C4-2B (cell line): Measurements from ENCODE around the gene TAGLN2.

Experiments used
- CTCF ChIP-seq: fragments of 450-650 bp; conservative IDR thresholded peaks from 2 replicates; pipeline ENCODE4 v1.5.1; 2017; ENCODE audit warnings: mild to moderate bottlenecking
- ZFX ChIP-seq: fragments of 450-650 bp; IDR thresholded peaks from 2 replicates; pipeline ENCODE4 v1.6.1; 2017

DNA sequence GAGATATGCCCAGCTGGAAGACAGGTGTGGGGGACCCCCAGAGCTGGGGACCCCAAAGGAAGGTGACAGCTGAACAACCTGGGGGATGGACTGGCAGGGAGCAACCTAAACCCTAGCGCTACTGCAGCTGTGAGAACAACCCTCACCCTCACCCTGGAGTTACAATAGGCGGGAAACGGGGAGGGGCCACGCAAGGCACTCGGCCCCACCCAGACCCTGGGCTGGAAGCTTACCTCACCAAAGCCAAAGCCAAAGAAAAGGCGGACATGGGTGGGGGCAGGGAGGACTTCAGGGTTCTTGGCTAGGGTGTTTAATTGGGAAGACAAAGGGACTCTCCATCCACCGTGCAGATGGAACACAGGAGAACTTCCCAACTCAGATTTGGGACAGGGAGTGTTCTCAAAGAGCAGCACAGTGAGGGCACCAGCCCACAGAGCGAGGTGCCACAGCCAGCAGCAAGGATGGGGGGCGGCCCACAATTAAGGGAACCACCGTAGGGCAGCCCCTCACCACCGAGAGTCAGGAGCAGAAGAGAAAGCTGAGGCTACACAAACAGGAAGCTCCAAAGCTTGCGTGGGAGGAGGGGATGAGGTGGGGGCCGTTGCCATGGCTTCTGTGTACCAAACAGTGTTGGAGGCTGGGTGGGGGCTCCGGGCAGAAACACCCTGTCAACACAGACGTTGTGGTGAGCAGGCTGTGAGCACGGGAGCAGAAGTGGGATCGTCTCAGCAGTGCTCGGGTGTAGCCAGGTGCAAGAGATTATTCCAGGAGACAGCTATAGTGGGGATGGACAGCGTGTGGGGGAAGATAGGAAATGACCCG, 1.9 kb downstream of the TAGLN2 start:
- no peak for TF ChIP-seq CTCF
- TF ChIP-seq ZFX = no peak
